HepG2 (cell line): Measurements from ENCODE around the gene ZBTB34. TPM values are rescaled to one million over a fixed set of nuclear protein-coding genes. Genes with fewer than 3 reads are reported as not detected.

Source experiments
- ATAC-seq: fragments of 200-7000 bp; cut with Tn5 transposase; 3 replicates; pipeline ENCODE4 v1.9.1; 2020; ENCODE audit warnings: mild to moderate bottlenecking, moderate library complexity
- BruUV-seq: library from RNA; stranded (reverse); fragments of 400-500 nt; replicated peaks from 2 replicates; lab custom pipeline; 2021; lab: Mats Ljungman, UMichigan
- CTCF ChIA-PET: fragments of 300-600 bp; formaldehyde crosslinking; extraction: SDS; loops from one replicate; lab custom pipeline; 2021; ENCODE audit warnings: low total read pairs, inconsistent platforms, low intra/inter-chr PET ratio; lab: Yijun Ruan, JAX
- POLR2A ChIA-PET: fragments of 350-600 bp; sonication (Branson Sonifier 250); formaldehyde crosslinking; loops from one replicate; lab custom pipeline; 2020; ENCODE audit warnings: antibody characterized with exemption, inconsistent platforms; lab: Yijun Ruan, JAX
- DNase-seq: peaks from one replicate; pipeline ENCODE4 v3.0.0-alpha.2; 2015; ENCODE audit warnings: low spot score
- FAIRE-seq: peaks from 3 replicates; lab custom pipeline; 2011; peaks lifted over from hg19 to GRCh38; lab: Jason Lieb, UNC
- H2AFZ ChIP-seq: one replicate; pipeline ENCODE4 v1.6.1; 2011; ENCODE audit warnings: low read length, inconsistent platforms
- H3K27ac ChIP-seq: fragments of 300-600 bp; 3 replicates; pipeline ENCODE4 v1.8.0; 2011; ENCODE audit warnings: mixed run types, mild to moderate bottlenecking, mixed read lengths, low read length, inconsistent platforms; ENCODE audit not compliant: insufficient read depth; ENCODE audit errors: extremely low read length
- H3K27me3 ChIP-seq, 2 experiments: fragments of 200-600 bp in 1 of 2; 2 replicates in 1 of 2; 3 replicates in 1 of 2; pipeline versions ENCODE4 v1.6.0 to v1.8.0; 2011; ENCODE audit warnings: low read length in 2 of 2, mild to moderate bottlenecking in 2 of 2, moderate library complexity in 2 of 2, inconsistent platforms in 1 of 2; ENCODE audit not compliant: insufficient read depth in 2 of 2, control insufficient read depth in 1 of 2
- H3K36me3 ChIP-seq, 2 experiments: fragments of 200-600 bp in 1 of 2; replicated peaks in 1 of 2; 2 replicates in 1 of 2; 3 replicates in 1 of 2; pipeline versions ENCODE4 v1.5.1 to v1.8.0; 2011; ENCODE audit warnings: low read length in 2 of 2, inconsistent platforms in 1 of 2; ENCODE audit not compliant: insufficient read depth in 2 of 2, control insufficient read depth in 1 of 2
- H3K4me1 ChIP-seq: 2 replicates; pipeline ENCODE4 v1.5.1; 2012; ENCODE audit warnings: low read length, inconsistent platforms; ENCODE audit not compliant: insufficient read depth
- H3K4me2 ChIP-seq: 2 replicates; pipeline ENCODE4 v1.6.0; 2011; ENCODE audit warnings: low read depth, low read length, inconsistent platforms
- H3K4me3 ChIP-seq, 3 experiments: fragments of 200-600 bp in 1 of 3; sonication (generic), shearing (Covaris generic) in 1 of 3; replicated peaks in 1 of 3; 2 replicates each; pipeline ENCODE4 v1.5.1; 2011 to 2016; ENCODE audit warnings: low read length in 3 of 3, inconsistent platforms in 2 of 3, low read depth in 2 of 3, mild to moderate bottlenecking in 2 of 3, control low read depth in 1 of 3, mixed read lengths in 1 of 3; ENCODE audit not compliant: insufficient read depth in 1 of 3
- H3K79me2 ChIP-seq: one replicate; pipeline ENCODE4 v1.6.1; 2011; ENCODE audit warnings: low read length, inconsistent platforms; ENCODE audit not compliant: insufficient read depth
- H3K9ac ChIP-seq: 2 replicates; pipeline ENCODE4 v1.6.0; 2011; ENCODE audit warnings: mild to moderate bottlenecking, low read depth, low read length, inconsistent platforms; ENCODE audit not compliant: insufficient read depth
- H3K9me3 ChIP-seq: 2 replicates; pipeline ENCODE4 v1.5.1; 2012; ENCODE audit warnings: mild to moderate bottlenecking, low read length
- H4K20me1 ChIP-seq: 2 replicates; pipeline ENCODE4 v1.6.0; 2011; ENCODE audit warnings: inconsistent platforms, mild to moderate bottlenecking, low read length, moderate library complexity; ENCODE audit not compliant: insufficient read depth
- CEBPB ChIP-seq: IDR thresholded peaks from 2 replicates; pipeline ENCODE4 v1.6.1; 2011; ENCODE audit warnings: low read depth, low read length, improper control_type of control experiment, borderline replicate concordance
- HMG20A ChIP-seq: IDR thresholded peaks from 2 replicates; pipeline ENCODE4 v1.6.1; 2016; ENCODE audit warnings: borderline replicate concordance
- HNRNPUL1 ChIP-seq: fragments of 200-400 bp; formaldehyde crosslinking; IDR thresholded peaks from 2 replicates; pipeline ENCODE4 v1.6.1; 2017; ENCODE audit warnings: low read depth, mild to moderate bottlenecking, low read length, moderate library complexity
- MED8 ChIP-seq: sonication (generic); formaldehyde crosslinking; IDR thresholded peaks from 2 replicates; pipeline ENCODE4 v1.8.1; 2023; ENCODE audit warnings: mild to moderate bottlenecking, missing genetic modification reagents; ENCODE audit not compliant: insufficient replicate concordance
- NPAS2 ChIP-seq: sonication (generic); formaldehyde crosslinking; IDR thresholded peaks from 2 replicates; pipeline ENCODE4 v1.8.0; 2022; ENCODE audit warnings: mild to moderate bottlenecking, missing genetic modification reagents, borderline replicate concordance
- SMARCE1 ChIP-seq: fragments of 450-650 bp; IDR thresholded peaks from 2 replicates; pipeline ENCODE4 v1.6.1; 2017; ENCODE audit warnings: borderline replicate concordance
- SP1 ChIP-seq, 2 experiments: fragments of 450-650 bp in 1 of 2; sonication (generic) in 1 of 2; formaldehyde crosslinking in 1 of 2; IDR thresholded peaks; 2 replicates each; pipeline versions ENCODE4 v1.4.0 to v1.6.1; 2016 to 2020; ENCODE audit warnings: missing genetic modification reagents in 1 of 2
- ZBTB21 ChIP-seq: sonication (generic); formaldehyde crosslinking; IDR thresholded peaks from 2 replicates; pipeline ENCODE4 v1.4.0; 2020; ENCODE audit warnings: missing genetic modification reagents
- ZNF331 ChIP-seq: sonication (generic); formaldehyde crosslinking; IDR thresholded peaks from 2 replicates; pipeline ENCODE4 v1.4.0; 2020; ENCODE audit warnings: missing genetic modification reagents
- WGBS: methylation state at CpG from one replicate; pipeline ENCODE4 v1.1.6; 2017; ENCODE audit warnings: low lambda C conversion rate; 5-methylcytosine and 5-hydroxymethylcytosine counted together
- in situ Hi-C: cut with HindIII; loops from 2 replicates; pipeline ENCODE4 v1.10.0; 2017; ENCODE audit warnings: low pct_unique_long_range_greater_than_20kb; ENCODE audit not compliant: extremely low pct_ligation_motif_present
- intact Hi-C: fragments of 100-400 bp; cut with micrococcal nuclease; formaldehyde crosslinking; loops from one replicate; pipeline ENCODE4 v1.10.0; 2022; ENCODE audit not compliant: unreplicated experiment
- polyA plus RNA-seq, 8 experiments: library from polyadenylated mRNA; depleted of rRNA in 3 of 8; stranded (reverse) in 7 of 8; unstranded in 1 of 8; fragments of >200 nt; fragmentation: Illumina TruSeq in 4 of 8; extraction: Trizol in 4 of 8; gene quantifications; 2 replicates each; pipeline versions ENCODE4 v1.2.1 to v1.2.3, GENCODE V29; 2011 to 2016; ENCODE audit warnings: low read depth in 4 of 8, missing spikeins in 1 of 8, mixed read lengths in 1 of 8; ENCODE audit not compliant: insufficient read depth in 1 of 8
- total RNA-seq, 5 experiments: library from RNA; depleted of rRNA; stranded (reverse); fragments of >200 nt; fragmentation: Illumina TruSeq; extraction: Trizol; gene quantifications; 2 replicates each; pipeline ENCODE4 v1.2.3, GENCODE V29; 2016; ENCODE audit warnings: low read depth in 1 of 5
- TF ChIP-seq, protein P1 (sequence below): sonication (generic); formaldehyde crosslinking; IDR thresholded peaks from 2 replicates; pipeline ENCODE4 v1.8.1; 2023; ENCODE audit warnings: mild to moderate bottlenecking, inconsistent platforms, moderate library complexity, missing genetic modification reagents, borderline replicate concordance

Gene ZBTB34
- total and polyA plus RNA-seq, 2 of the 13 experiments (the other 11 are each of a cell fraction or from before 2014, with no cell fraction given), result 5.9 to 8.7 TPM

DNA sequence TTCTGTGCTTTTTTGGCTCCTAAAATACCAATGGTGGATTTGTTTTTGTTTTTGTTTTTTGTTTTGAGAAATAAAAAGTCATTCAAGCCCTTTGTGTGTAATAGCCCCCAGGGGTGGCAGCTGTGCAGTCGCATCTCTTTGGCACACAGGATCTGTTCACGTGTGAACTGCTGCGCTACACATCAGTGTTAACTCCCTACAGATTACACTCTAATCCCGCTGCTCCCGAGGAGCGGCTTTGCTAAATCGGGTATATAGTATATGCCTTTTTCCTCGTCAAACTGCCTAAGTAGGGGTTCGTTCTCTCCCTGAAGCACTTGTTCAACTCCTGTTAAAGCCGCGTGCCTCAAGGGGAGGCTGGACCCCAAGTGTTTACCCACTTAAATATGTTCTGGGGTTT is 22.3 kb downstream of the ZBTB34 start:
- Histone ChIP-seq H3K9ac (no peak overlapping the region), H3K9me3 (no peaks in the 10 kb centered on the region), H3K36me3 (peaks cover 16 to 29% of the 10 kb centered on the region in 2 experiments; a peak in 4 of 5 replicates), H3K4me2 (no peak overlapping the region), H3K27ac (no peak overlapping the region), H2AFZ (no peak overlapping the region), H3K4me3 (no peak overlapping the region), H3K27me3 (no peaks in the 10 kb centered on the region), H4K20me1 (no peaks in the 10 kb centered on the region; the same call in 1 of the 2 replicates), H3K79me2 (no peaks in the 10 kb centered on the region), H3K4me1 (peaks cover 22% of the 10 kb centered on the region)
- ChIA-PET POLR2A (no interaction called here), CTCF (no interaction called here)
- in situ Hi-C loops, result no loop called here
- intact Hi-C loops, result no loop called here
- WGBS, result 96% methylated on average over 11 of the region's 11 CpGs
- BruUV-seq, result no TSS peak
- DNase-seq (no peak), ATAC-seq (no peak), FAIRE-seq (no peak)
- TF ChIP-seq ZNF331 (CRISPR knock-in tag) (no peak), HMG20A (no peak), HNRNPUL1 (no peak), MED8 (CRISPR knock-in tag) (no peak), NPAS2 (CRISPR knock-in tag) (no peak), SMARCE1 (no peak), ZBTB21 (CRISPR knock-in tag) (no peak), CEBPB (no peak), SP1 (IDR thresholded peaks at IDR 0.05) (no peak), SP1 (CRISPR knock-in tag; IDR thresholded peaks at IDR 0.05) (no peak)
- TF ChIP-seq, protein P1, sequence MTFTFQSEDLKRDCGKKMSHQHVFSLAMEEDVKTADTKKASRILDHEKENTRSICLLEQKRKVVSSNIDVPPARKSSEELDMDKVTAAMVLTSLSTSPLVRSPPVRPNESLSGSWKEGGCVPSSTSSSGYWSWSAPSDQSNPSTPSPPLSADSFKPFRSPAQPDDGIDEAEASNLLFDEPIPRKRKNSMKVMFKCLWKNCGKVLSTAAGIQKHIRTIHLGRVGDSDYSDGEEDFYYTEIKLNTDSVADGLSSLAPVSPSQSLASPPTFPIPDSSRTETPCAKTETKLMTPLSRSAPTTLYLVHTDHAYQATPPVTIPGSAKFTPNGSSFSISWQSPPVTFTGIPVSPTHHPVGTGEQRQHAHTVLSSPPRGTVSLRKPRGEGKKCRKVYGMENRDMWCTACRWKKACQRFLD (CRISPR knock-in tag), result no peak
